BLaER1 treated with 17β-estradiol and CSF1 and Interleukin-3, amounts not matched to agents 10 nM and 100 nM (cell line): ENCODE data around the gene SLC39A11.
A peak's percentile ranks its signal among the peaks of the same experiment; 100 is the strongest.

Source experiments
- H3K27ac ChIP-seq, 11 experiments: shearing (Covaris generic); formaldehyde crosslinking; 2 replicates each; pipeline ENCODE4 v1.8.1; 2022
- H3K27me3 ChIP-seq, 11 experiments: shearing (Covaris generic); formaldehyde crosslinking; 2 replicates each; pipeline ENCODE4 v1.8.1; 2022
- H3K36me3 ChIP-seq, 11 experiments: shearing (Covaris generic); formaldehyde crosslinking; 2 replicates each; pipeline ENCODE4 v1.8.1; 2022
- H3K4me1 ChIP-seq, 10 experiments: shearing (Covaris generic); formaldehyde crosslinking; 2 replicates each; pipeline ENCODE4 v1.8.1; 2022
- H3K4me2 ChIP-seq, 11 experiments: shearing (Covaris generic); formaldehyde crosslinking; 2 replicates each; pipeline ENCODE4 v1.8.1; 2022
- H3K4me3 ChIP-seq, 10 experiments: shearing (Covaris generic); formaldehyde crosslinking; 2 replicates each; pipeline ENCODE4 v1.8.1; 2022
- H3K9ac ChIP-seq, 11 experiments: shearing (Covaris generic); formaldehyde crosslinking; 2 replicates each; pipeline ENCODE4 v1.8.1; 2022
- H3K9me3 ChIP-seq, 11 experiments: shearing (Covaris generic); formaldehyde crosslinking; replicated peaks in 1 of 11; 2 replicates each; pipeline ENCODE4 v1.8.1; 2022
- H4K20me1 ChIP-seq, 11 experiments: shearing (Covaris generic); formaldehyde crosslinking; 2 replicates each; pipeline ENCODE4 v1.8.1; 2022
- Cebpa-rat ChIP-seq, 11 experiments: shearing (Covaris generic); IDR thresholded peaks; 2 replicates each; pipeline ENCODE4 v1.8.1; 2022

Gene SLC39A11

GRCh38 chr17:73030995-73031394, 61.5 kb downstream of the SLC39A11 start:
- H3K9ac ChIP-seq = no peak overlapping the region
- H3K27me3 ChIP-seq = no peaks in the 10 kb centered on the region
- H3K27ac ChIP-seq = no peak overlapping the region
- peaks cover 13 to 25% (median 21%) of the 10 kb centered on the region in 10 experiments for H3K4me1 ChIP-seq
- no peak for TF ChIP-seq Cebpa-rat (IDR thresholded peaks at IDR 0.05)
- H3K4me2 ChIP-seq = no peak overlapping the region
- H3K9me3 ChIP-seq = peaks cover 0 to 6% (median 0%) of the 10 kb centered on the region in 11 experiments; a peak in 2 of 22 replicates
- H3K36me3 ChIP-seq = peaks cover 17 to 26% (median 23%) of the 10 kb centered on the region in 11 experiments; a peak in 21 of 22 replicates
- no peak overlapping the region for H3K4me3 ChIP-seq
- H4K20me1 ChIP-seq = peaks cover 0 to 12% (median 4%) of the 10 kb centered on the region in 11 experiments; a peak in 7 of 22 replicates

GRCh38 chr17:73030501-73030921, 62.0 kb downstream of the SLC39A11 start:
- H3K9me3 ChIP-seq = peaks cover 0 to 6% (median 0%) of the 10 kb centered on the region in 11 experiments; a peak in 2 of 22 replicates
- H4K20me1 ChIP-seq = peaks cover 0 to 12% (median 4%) of the 10 kb centered on the region in 11 experiments; a peak in 7 of 22 replicates
- H3K9ac ChIP-seq = no peak overlapping the region
- H3K27me3 ChIP-seq = no peaks in the 10 kb centered on the region
- H3K4me3 ChIP-seq = no peak overlapping the region
- H3K4me2 ChIP-seq = no peak overlapping the region
- no peak for TF ChIP-seq Cebpa-rat (IDR thresholded peaks at IDR 0.05)
- peaks cover 13 to 25% (median 21%) of the 10 kb centered on the region in 10 experiments for H3K4me1 ChIP-seq
- H3K27ac ChIP-seq = no peak overlapping the region
- peaks cover 17 to 26% (median 23%) of the 10 kb centered on the region in 11 experiments; a peak in 21 of 22 replicates for H3K36me3 ChIP-seq

GRCh38 chr17:73029991-73030390, 62.5 kb downstream of the SLC39A11 start:
- no peak for TF ChIP-seq Cebpa-rat (IDR thresholded peaks at IDR 0.05)
- H3K4me1 ChIP-seq = peaks cover 13 to 25% (median 21%) of the 10 kb centered on the region in 10 experiments
- peaks cover 17 to 29% (median 23%) of the 10 kb centered on the region in 11 experiments; a peak in 21 of 22 replicates for H3K36me3 ChIP-seq

GRCh38 chr17:73029021-73029420, 63.5 kb downstream of the SLC39A11 start:
- Histone ChIP-seq H3K4me1 (peaks cover 13 to 25% (median 21%) of the 10 kb centered on the region in 10 experiments), H3K27me3 (no peaks in the 10 kb centered on the region), H3K4me2 (peak overlapping the region in 8 of 11 experiments; percentile 7 to 85 (median 73); a peak in 9 of 22 replicates), H3K36me3 (peaks cover 18 to 35% (median 25%) of the 10 kb centered on the region in 11 experiments; a peak in 21 of 22 replicates), H4K20me1 (peaks cover 0 to 12% (median 4%) of the 10 kb centered on the region in 11 experiments; a peak in 7 of 22 replicates), H3K9ac (no peak overlapping the region), H3K4me3 (no peak overlapping the region), H3K9me3 (peaks cover 0 to 8% (median 3%) of the 10 kb centered on the region in 11 experiments; a peak in 14 of 22 replicates), H3K27ac (no peak overlapping the region)
- no peak for TF ChIP-seq Cebpa-rat (IDR thresholded peaks at IDR 0.05)

More at GRCh38 chr17:73029991-73030390, 62.5 kb downstream of the SLC39A11 start:
- H4K20me1 ChIP-seq = peaks cover 0 to 12% (median 4%) of the 10 kb centered on the region in 11 experiments; a peak in 7 of 22 replicates
- no peak overlapping the region for H3K27ac ChIP-seq
- no peak overlapping the region for H3K9ac ChIP-seq
- H3K4me3 ChIP-seq = no peak overlapping the region
- peaks cover 0 to 6% (median 0%) of the 10 kb centered on the region in 11 experiments; a peak in 2 of 22 replicates for H3K9me3 ChIP-seq
- H3K27me3 ChIP-seq = no peaks in the 10 kb centered on the region
- no peak overlapping the region for H3K4me2 ChIP-seq

- Histone ChIP-seq H3K36me3 (peaks cover 23 to 41% (median 30%) of the 10 kb centered on the region in 11 experiments; a peak in 21 of 22 replicates), H3K27me3 (no peaks in the 10 kb centered on the region), H3K27ac (0 out of 22 replicates have a peak overlapping the region, but pooled peaks of 3 of the 11 experiments have one; percentile 8 to 40 (median 16)), H3K4me3 (no peak overlapping the region), H4K20me1 (peaks cover 0 to 12% (median 4%) of the 10 kb centered on the region in 11 experiments; a peak in 7 of 22 replicates), H3K9me3 (peaks cover 0 to 14% (median 8%) of the 10 kb centered on the region in 11 experiments; a peak in 17 of 22 replicates), H3K9ac (no peak overlapping the region), H3K4me2 (peak overlapping the region; percentile 21 to 85 (median 71)), H3K4me1 (peaks cover 13 to 25% (median 21%) of the 10 kb centered on the region in 10 experiments)
- no peak for TF ChIP-seq Cebpa-rat (IDR thresholded peaks at IDR 0.05)
These were observed 64.2 kb downstream of the SLC39A11 start for GRCh38 chr17:73028299-73028755.

GRCh38 chr17:73027130-73027741, 65.3 kb downstream of the SLC39A11 start:
- no peak overlapping the region for H3K9ac ChIP-seq
- H3K9me3 ChIP-seq = peaks cover 0 to 17% (median 7%) of the 10 kb centered on the region in 11 experiments; a peak in 16 of 22 replicates
- TF ChIP-seq Cebpa-rat (IDR thresholded peaks at IDR 0.05) = no peak
- peaks cover 0 to 12% (median 4%) of the 10 kb centered on the region in 11 experiments; a peak in 7 of 22 replicates for H4K20me1 ChIP-seq
- peaks cover 13 to 35% (median 28%) of the 10 kb centered on the region in 10 experiments for H3K4me1 ChIP-seq
- H3K36me3 ChIP-seq = peaks cover 23 to 41% (median 30%) of the 10 kb centered on the region in 11 experiments; a peak in 21 of 22 replicates
- no peak overlapping the region for H3K27ac ChIP-seq
- no peaks in the 10 kb centered on the region for H3K27me3 ChIP-seq
- no peak overlapping the region for H3K4me3 ChIP-seq
- peak overlapping the region; percentile 21 to 85 (median 71); a peak in 20 of 22 replicates for H3K4me2 ChIP-seq

GRCh38 chr17:73025041-73025560, 67.4 kb downstream of the SLC39A11 start:
- Histone ChIP-seq H3K36me3 (peaks cover 6 to 24% (median 15%) of the 10 kb centered on the region in 11 experiments; a peak in 20 of 22 replicates), H3K4me2 (no peak overlapping the region), H3K27me3 (no peaks in the 10 kb centered on the region), H4K20me1 (peaks cover 0 to 12% (median 4%) of the 10 kb centered on the region in 11 experiments; a peak in 7 of 22 replicates), H3K4me1 (peaks cover 13 to 50% (median 35%) of the 10 kb centered on the region in 10 experiments), H3K9ac (no peak overlapping the region), H3K9me3 (peaks cover 2 to 24% (median 18%) of the 10 kb centered on the region in 11 experiments; a peak in 20 of 22 replicates), H3K4me3 (no peak overlapping the region), H3K27ac (no peak overlapping the region)
- TF ChIP-seq Cebpa-rat (IDR thresholded peaks at IDR 0.05) = no peak

GRCh38 chr17:73023759-73024158, 68.7 kb downstream of the SLC39A11 start:
- peaks cover 15 to 35% (median 30%) of the 10 kb centered on the region in 11 experiments for H3K9me3 ChIP-seq
- H3K4me3 ChIP-seq = no peak overlapping the region
- peaks cover 0 to 21% (median 13%) of the 10 kb centered on the region in 11 experiments; a peak in 16 of 22 replicates for H3K36me3 ChIP-seq
- H3K4me2 ChIP-seq = no peak overlapping the region
- peaks cover 0 to 12% (median 4%) of the 10 kb centered on the region in 11 experiments; a peak in 7 of 22 replicates for H4K20me1 ChIP-seq
- no peak for TF ChIP-seq Cebpa-rat (IDR thresholded peaks at IDR 0.05)
- H3K4me1 ChIP-seq = peaks cover 13 to 45% (median 31%) of the 10 kb centered on the region in 10 experiments
- no peak overlapping the region for H3K27ac ChIP-seq
- H3K27me3 ChIP-seq = no peaks in the 10 kb centered on the region
- no peak overlapping the region for H3K9ac ChIP-seq
